Parathyroid adenoma (tissue), 2 donors: ENCODE data around the gene PLEKHA7.
"Not testable (repeated sequence)": the region's sequence is repeated elsewhere in the genome, so short reads cannot be mapped to it uniquely, and the experiment has no call there.

ENCODE experiments used
- H2AFZ ChIP-seq: fragments of 300-600 bp; sonication (generic); one replicate; pipeline ENCODE4 v1.7.0; 2017; ENCODE audit warnings: antibody characterized with exemption, mild to moderate bottlenecking
- H3K27ac ChIP-seq: fragments of 300-600 bp; sonication (generic); one replicate; pipeline ENCODE4 v1.7.0; 2017
- H3K27me3 ChIP-seq: fragments of 300-600 bp; sonication (generic); one replicate; pipeline ENCODE4 v1.7.0; 2017; ENCODE audit warnings: low read length; ENCODE audit not compliant: control insufficient read depth, insufficient read depth
- H3K36me3 ChIP-seq: fragments of 300-600 bp; sonication (generic); one replicate; pipeline ENCODE4 v1.7.0; 2017; ENCODE audit warnings: low read length; ENCODE audit not compliant: control insufficient read depth, insufficient read depth
- H3K4me1 ChIP-seq: fragments of 300-600 bp; sonication (generic); one replicate; pipeline ENCODE4 v1.7.0; 2017; ENCODE audit warnings: control low read depth
- H3K4me2 ChIP-seq: fragments of 300-600 bp; sonication (generic); one replicate; pipeline ENCODE4 v1.7.0; 2017; ENCODE audit warnings: low read length
- H3K4me3 ChIP-seq: fragments of 300-600 bp; sonication (generic); one replicate; pipeline ENCODE4 v1.7.0; 2017; ENCODE audit warnings: low read depth, low read length
- H3K79me2 ChIP-seq: fragments of 300-600 bp; sonication (generic); one replicate; pipeline ENCODE4 v1.7.0; 2017; ENCODE audit warnings: control low read depth
- H3K9ac ChIP-seq: fragments of 300-600 bp; sonication (generic); one replicate; pipeline ENCODE4 v1.7.0; 2017; ENCODE audit warnings: mild to moderate bottlenecking
- H3K9me3 ChIP-seq: fragments of 300-600 bp; sonication (generic); one replicate; pipeline ENCODE4 v1.7.0; 2017; ENCODE audit warnings: low read length; ENCODE audit not compliant: control insufficient read depth
- TF ChIP-seq, protein P1 (sequence below): fragments of 300-600 bp; sonication (generic); IDR thresholded peaks from one replicate; pipeline ENCODE4 v1.7.0; 2017; ENCODE audit warnings: antibody characterized with exemption, mild to moderate bottlenecking
- donor health status: primary hyperparathyroidism.

The PLEKHA7 gene

DNA sequence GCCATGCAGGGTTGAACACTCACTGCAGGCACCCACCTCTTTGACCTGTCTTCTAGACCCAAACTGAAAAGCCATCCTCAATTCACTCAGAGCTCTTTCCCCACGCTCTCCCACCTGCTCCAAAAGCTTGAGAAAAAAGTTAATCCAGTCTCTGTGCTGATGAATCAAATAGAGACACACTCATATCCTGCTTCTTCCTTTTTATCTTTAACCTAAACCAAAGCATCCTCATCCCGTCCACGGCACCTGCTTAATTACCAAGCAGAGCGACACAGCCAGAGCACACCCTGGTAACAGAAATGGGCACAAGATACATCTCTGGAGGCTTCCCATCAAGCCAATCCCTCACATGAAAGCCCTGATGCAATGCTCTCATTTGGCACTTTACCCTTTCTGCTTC lies 102.6 kb downstream of the PLEKHA7 start:
- TF ChIP-seq, protein P1, sequence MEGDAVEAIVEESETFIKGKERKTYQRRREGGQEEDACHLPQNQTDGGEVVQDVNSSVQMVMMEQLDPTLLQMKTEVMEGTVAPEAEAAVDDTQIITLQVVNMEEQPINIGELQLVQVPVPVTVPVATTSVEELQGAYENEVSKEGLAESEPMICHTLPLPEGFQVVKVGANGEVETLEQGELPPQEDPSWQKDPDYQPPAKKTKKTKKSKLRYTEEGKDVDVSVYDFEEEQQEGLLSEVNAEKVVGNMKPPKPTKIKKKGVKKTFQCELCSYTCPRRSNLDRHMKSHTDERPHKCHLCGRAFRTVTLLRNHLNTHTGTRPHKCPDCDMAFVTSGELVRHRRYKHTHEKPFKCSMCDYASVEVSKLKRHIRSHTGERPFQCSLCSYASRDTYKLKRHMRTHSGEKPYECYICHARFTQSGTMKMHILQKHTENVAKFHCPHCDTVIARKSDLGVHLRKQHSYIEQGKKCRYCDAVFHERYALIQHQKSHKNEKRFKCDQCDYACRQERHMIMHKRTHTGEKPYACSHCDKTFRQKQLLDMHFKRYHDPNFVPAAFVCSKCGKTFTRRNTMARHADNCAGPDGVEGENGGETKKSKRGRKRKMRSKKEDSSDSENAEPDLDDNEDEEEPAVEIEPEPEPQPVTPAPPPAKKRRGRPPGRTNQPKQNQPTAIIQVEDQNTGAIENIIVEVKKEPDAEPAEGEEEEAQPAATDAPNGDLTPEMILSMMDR, result no peak
- Histone ChIP-seq H3K36me3 (no peaks in the 10 kb centered on the region), H2AFZ (no peak overlapping the region), H3K9ac (no peak overlapping the region), H3K4me2 (no peak overlapping the region), H3K27me3 (no peaks in the 10 kb centered on the region), H3K4me1 (no peaks in the 10 kb centered on the region), H3K27ac (no peak overlapping the region), H3K9me3 (no peaks in the 10 kb centered on the region), H3K79me2 (no peaks in the 10 kb centered on the region), H3K4me3 (no peak overlapping the region)

DNA sequence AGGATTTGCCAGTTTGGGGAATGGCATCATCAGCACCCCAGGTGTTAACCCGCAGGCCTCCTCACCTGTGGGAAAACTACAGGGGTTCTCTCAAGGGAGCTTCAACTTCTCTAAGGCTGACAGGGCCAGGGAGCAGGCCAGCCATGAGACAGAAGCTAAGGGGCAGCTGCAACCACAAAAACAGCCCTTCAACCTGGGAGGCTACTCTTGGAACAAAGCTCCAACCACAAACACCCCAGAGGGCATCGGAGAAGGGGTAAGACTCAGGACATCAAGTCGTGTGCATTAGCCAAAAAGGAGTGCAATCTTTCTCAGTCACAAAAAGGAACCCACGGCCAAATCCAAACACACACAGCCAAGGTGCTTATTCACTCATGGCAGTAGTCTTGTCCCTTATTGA lies 103.0 kb downstream of the PLEKHA7 start:
- no peaks in the 10 kb centered on the region for H3K79me2 ChIP-seq
- H3K27ac ChIP-seq, result no peak overlapping the region
- no peak overlapping the region for H3K9ac ChIP-seq
- H3K27me3 ChIP-seq, result no peaks in the 10 kb centered on the region
- no peaks in the 10 kb centered on the region for H3K36me3 ChIP-seq
- TF ChIP-seq, protein P1, result no peak
- H3K9me3 ChIP-seq, result no peaks in the 10 kb centered on the region
- no peak overlapping the region for H3K4me2 ChIP-seq
- no peak overlapping the region for H3K4me3 ChIP-seq
- H3K4me1 ChIP-seq, result no peaks in the 10 kb centered on the region
- H2AFZ ChIP-seq, result no peak overlapping the region

DNA sequence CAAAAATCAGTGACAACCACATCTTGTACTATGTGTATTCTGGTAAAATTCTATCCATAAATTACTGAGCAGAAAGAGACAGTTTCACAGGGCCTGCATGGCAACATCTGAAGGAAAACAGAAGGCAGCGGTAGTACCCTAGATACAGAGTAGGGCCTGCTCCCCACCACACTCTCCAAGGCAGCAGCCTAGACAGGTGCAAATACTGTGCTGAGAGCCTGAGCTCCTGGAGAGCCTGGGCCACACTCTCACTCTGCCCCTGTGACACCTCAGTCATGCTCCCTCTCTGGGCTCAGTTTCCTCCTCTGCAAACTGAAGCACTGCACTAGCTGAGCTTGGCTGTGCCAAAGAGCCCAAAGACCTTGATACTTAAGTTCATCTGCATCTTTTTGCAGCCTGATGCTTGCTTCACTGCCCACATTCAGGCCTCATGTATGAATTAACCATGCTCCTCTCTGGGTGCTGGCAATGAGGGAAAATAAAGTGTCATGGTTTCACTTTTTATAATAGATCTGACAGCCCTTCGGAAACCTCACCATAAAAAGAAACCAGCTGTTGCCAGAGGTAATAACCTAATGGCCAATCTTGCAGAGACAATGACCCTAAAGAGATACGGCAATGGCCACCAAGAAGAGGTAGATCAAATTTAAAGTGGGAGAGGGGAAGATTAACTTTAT lies 104.7 kb downstream of the PLEKHA7 start:
- Histone ChIP-seq H3K4me1 (no peaks in the 10 kb centered on the region), H3K27ac (no peak overlapping the region), H3K27me3 (no peaks in the 10 kb centered on the region), H2AFZ (no peak overlapping the region), H3K9ac (no peak overlapping the region), H3K36me3 (no peaks in the 10 kb centered on the region), H3K9me3 (no peaks in the 10 kb centered on the region), H3K79me2 (no peaks in the 10 kb centered on the region), H3K4me2 (no peak overlapping the region), H3K4me3 (no peak overlapping the region)
- TF ChIP-seq, protein P1, result no peak

DNA sequence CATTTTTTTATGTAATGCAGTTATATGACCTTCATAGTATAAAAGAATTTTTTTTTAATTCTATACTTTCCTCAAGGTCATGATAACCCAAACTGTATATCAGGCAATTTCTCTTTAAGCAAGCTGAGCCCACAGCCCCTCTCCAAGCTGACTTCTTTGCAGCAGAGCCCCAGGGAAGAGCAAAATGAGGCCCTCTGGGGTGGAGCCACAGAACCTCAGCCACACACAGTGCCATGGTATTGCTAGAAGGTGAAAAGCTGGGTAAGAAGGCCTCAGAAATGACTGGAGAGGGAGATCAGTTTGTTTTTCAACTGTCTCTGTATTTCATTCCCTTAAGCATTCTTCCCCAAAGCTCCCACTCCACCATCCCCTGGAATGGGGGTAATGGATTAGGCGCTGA lies 108.8 kb downstream of the PLEKHA7 start:
- Histone ChIP-seq H3K79me2 (peaks cover 2% of the 10 kb centered on the region), H2AFZ (no peak overlapping the region), H3K4me2 (no peak overlapping the region), H3K36me3 (no peaks in the 10 kb centered on the region), H3K27ac (no peak overlapping the region), H3K9me3 (no peaks in the 10 kb centered on the region), H3K4me3 (no peak overlapping the region), H3K27me3 (no peaks in the 10 kb centered on the region), H3K9ac (no peak overlapping the region), H3K4me1 (no peaks in the 10 kb centered on the region)
- TF ChIP-seq, protein P1, result no peak

DNA sequence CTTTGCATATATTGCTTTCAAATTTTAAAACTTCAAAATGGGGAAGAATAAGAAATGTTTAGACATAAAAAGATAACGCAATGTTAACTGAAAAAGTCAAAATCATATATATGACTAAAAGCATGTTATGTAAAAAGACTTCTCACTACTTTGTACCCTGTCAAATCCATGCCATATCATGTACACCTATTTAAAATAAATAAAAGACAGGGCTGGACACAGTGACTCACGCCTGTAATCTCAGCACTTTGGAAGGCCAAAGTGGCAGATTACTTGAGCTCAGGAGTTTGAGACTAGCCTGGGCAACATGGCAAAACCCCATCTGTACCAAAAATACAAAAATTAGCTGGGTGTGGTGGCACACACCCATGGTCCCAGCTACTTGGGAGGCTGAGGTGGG lies 109.5 kb downstream of the PLEKHA7 start:
- not testable (repeated sequence) for H3K27ac ChIP-seq

More for the DNA sequence above, 109.5 kb downstream of the PLEKHA7 start:
- H3K36me3 ChIP-seq, H3K79me2 ChIP-seq, H2AFZ ChIP-seq, H3K9me3 ChIP-seq, H3K4me2 ChIP-seq, H3K4me1 ChIP-seq, H3K9ac ChIP-seq, H3K27me3 ChIP-seq, H3K4me3 ChIP-seq: not testable (repeated sequence)
